ENCODE results near the gene TRDMT1.

The TRDMT1 gene

GRCh38 chr10:17169803-17170202 is 31.7 kb downstream of the TRDMT1 start:
- no peak for DNase-seq

GRCh38 chr10:17166699-17167098 is 34.8 kb downstream of the TRDMT1 start:
- DNase-seq: no peak

GRCh38 chr10:17162828-17163227 is 38.6 kb downstream of the TRDMT1 start:
- DNase-seq: no peak

- DNase-seq: no peak
Measured at GRCh38 chr10:17161775-17162174, 39.7 kb downstream of the TRDMT1 start.

- DNase-seq: no peak
Measured at GRCh38 chr10:17157024-17157423, 44.4 kb downstream of the TRDMT1 start.

GRCh38 chr10:17155826-17156225 is 45.6 kb downstream of the TRDMT1 start:
- DNase-seq: no peak

GRCh38 chr10:17154116-17154515 is 47.4 kb downstream of the TRDMT1 start:
- DNase-seq: no peak

GRCh38 chr10:17153321-17153720 is 48.2 kb downstream of the TRDMT1 start:
- DNase-seq: no peak

- DNase-seq: no peak
Measured at GRCh38 chr10:17151716-17152115, 49.8 kb downstream of the TRDMT1 start.

- DNase-seq: no peak
Measured at GRCh38 chr10:17147884-17148489, 53.5 kb downstream of the TRDMT1 start.

- DNase-seq: no peak
Measured at GRCh38 chr10:17146892-17147291, 54.6 kb downstream of the TRDMT1 start.

GRCh38 chr10:17145239-17145638 is 56.2 kb downstream of the TRDMT1 start:
- DNase-seq: no peak

- no peak for DNase-seq
Measured at GRCh38 chr10:17144757-17145156, 56.7 kb downstream of the TRDMT1 start.

- no peak for DNase-seq
Measured at GRCh38 chr10:17144032-17144431, 57.4 kb downstream of the TRDMT1 start.

GRCh38 chr10:17143055-17143690 is 58.3 kb downstream of the TRDMT1 start:
- no peak for DNase-seq

GRCh38 chr10:17141504-17142229 is 59.8 kb downstream of the TRDMT1 start:
- no peak for DNase-seq

- DNase-seq: no peak
Measured at GRCh38 chr10:17140386-17140761, 61.1 kb downstream of the TRDMT1 start.

- no peak for DNase-seq
Measured at GRCh38 chr10:17138460-17139042, 62.9 kb downstream of the TRDMT1 start.

GRCh38 chr10:17134737-17135260 is 66.7 kb downstream of the TRDMT1 start:
- DNase-seq: no peak

GRCh38 chr10:17134282-17134681 is 67.2 kb downstream of the TRDMT1 start:
- no peak for DNase-seq

- DNase-seq: no peak
Measured at GRCh38 chr10:17129741-17130140, 71.7 kb downstream of the TRDMT1 start, which contains the start of gene CUBN. Gene CUBN (minus strand): TSS chr10:17129811. CDS start chr10:17129765, 46 bp downstream.

GRCh38 chr10:17128261-17128660 is 73.2 kb downstream of the TRDMT1 start:
- no peak for DNase-seq

GRCh38 chr10:17126327-17126726 is 75.1 kb downstream of the TRDMT1 start:
- DNase-seq: no peak
